Neural cell (in vitro differentiated cells): ENCODE results near the gene TESMIN.

Experiments used
- EP300 ChIP-seq: fragments of 450-650 bp; conservative IDR thresholded peaks from 2 replicates; pipeline ENCODE4 v1.6.1; 2014; ENCODE audit warnings: antibody characterized with exemption, mild to moderate bottlenecking, moderate library complexity; ENCODE audit not compliant: poor library complexity, severe bottlenecking
- EZH2 ChIP-seq: fragments of 200-600, 300-800 bp; shearing (Covaris generic), sonication (generic); IDR thresholded peaks from 2 replicates; pipeline ENCODE4 v1.6.1; 2014; ENCODE audit warnings: antibody characterized with exemption, low read length, borderline replicate concordance, mild to moderate bottlenecking; ENCODE audit not compliant: insufficient read depth, poor library complexity, severe bottlenecking
- MXI1 ChIP-seq: fragments of 450-650 bp; conservative IDR thresholded peaks from 2 replicates; pipeline ENCODE4 v1.6.1; 2014; ENCODE audit warnings: antibody characterized with exemption, mild to moderate bottlenecking; ENCODE audit not compliant: poor library complexity, severe bottlenecking
- POLR2AphosphoS5 ChIP-seq: IDR thresholded peaks from 2 replicates; pipeline ENCODE4 v1.6.1; 2012
- RAD21 ChIP-seq: fragments of 450-650 bp; conservative IDR thresholded peaks from 2 replicates; pipeline ENCODE4 v1.6.1; 2014; ENCODE audit warnings: antibody characterized with exemption, mild to moderate bottlenecking, moderate library complexity
- TF ChIP-seq, protein P1 (sequence below): fragments of 450-650 bp; IDR thresholded peaks from 2 replicates; pipeline ENCODE4 v1.5.1; 2014; ENCODE audit warnings: antibody characterized with exemption, mild to moderate bottlenecking, moderate library complexity; ENCODE audit not compliant: poor library complexity, severe bottlenecking
- TF ChIP-seq, protein P2 (sequence below): IDR thresholded peaks from 2 replicates; pipeline ENCODE4 v1.6.1; 2012; ENCODE audit warnings: borderline replicate concordance

DNA sequence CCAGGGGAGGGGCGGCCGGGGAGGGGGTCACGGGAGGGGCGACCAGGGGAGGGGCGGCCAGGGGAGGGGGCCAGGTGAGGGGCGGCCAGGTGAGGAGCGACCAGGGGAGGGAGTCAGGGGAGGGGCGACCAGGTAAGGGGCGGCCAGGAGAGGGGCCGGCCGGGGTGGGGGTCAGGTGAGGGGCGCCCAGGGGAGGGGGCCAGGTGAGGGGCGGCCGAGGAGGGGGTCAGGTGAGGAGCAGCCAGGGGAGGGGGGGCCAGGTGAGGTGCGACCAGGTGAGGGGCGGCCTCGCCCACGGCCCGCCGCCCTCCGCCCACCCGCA lies 355 bp downstream of the TESMIN start:
- TF ChIP-seq, protein P1, sequence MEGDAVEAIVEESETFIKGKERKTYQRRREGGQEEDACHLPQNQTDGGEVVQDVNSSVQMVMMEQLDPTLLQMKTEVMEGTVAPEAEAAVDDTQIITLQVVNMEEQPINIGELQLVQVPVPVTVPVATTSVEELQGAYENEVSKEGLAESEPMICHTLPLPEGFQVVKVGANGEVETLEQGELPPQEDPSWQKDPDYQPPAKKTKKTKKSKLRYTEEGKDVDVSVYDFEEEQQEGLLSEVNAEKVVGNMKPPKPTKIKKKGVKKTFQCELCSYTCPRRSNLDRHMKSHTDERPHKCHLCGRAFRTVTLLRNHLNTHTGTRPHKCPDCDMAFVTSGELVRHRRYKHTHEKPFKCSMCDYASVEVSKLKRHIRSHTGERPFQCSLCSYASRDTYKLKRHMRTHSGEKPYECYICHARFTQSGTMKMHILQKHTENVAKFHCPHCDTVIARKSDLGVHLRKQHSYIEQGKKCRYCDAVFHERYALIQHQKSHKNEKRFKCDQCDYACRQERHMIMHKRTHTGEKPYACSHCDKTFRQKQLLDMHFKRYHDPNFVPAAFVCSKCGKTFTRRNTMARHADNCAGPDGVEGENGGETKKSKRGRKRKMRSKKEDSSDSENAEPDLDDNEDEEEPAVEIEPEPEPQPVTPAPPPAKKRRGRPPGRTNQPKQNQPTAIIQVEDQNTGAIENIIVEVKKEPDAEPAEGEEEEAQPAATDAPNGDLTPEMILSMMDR: no peak
- no peak for TF ChIP-seq EZH2
- TF ChIP-seq EP300: no peak
- TF ChIP-seq POLR2AphosphoS5: no peak
- no peak for TF ChIP-seq MXI1
- TF ChIP-seq, protein P2, sequence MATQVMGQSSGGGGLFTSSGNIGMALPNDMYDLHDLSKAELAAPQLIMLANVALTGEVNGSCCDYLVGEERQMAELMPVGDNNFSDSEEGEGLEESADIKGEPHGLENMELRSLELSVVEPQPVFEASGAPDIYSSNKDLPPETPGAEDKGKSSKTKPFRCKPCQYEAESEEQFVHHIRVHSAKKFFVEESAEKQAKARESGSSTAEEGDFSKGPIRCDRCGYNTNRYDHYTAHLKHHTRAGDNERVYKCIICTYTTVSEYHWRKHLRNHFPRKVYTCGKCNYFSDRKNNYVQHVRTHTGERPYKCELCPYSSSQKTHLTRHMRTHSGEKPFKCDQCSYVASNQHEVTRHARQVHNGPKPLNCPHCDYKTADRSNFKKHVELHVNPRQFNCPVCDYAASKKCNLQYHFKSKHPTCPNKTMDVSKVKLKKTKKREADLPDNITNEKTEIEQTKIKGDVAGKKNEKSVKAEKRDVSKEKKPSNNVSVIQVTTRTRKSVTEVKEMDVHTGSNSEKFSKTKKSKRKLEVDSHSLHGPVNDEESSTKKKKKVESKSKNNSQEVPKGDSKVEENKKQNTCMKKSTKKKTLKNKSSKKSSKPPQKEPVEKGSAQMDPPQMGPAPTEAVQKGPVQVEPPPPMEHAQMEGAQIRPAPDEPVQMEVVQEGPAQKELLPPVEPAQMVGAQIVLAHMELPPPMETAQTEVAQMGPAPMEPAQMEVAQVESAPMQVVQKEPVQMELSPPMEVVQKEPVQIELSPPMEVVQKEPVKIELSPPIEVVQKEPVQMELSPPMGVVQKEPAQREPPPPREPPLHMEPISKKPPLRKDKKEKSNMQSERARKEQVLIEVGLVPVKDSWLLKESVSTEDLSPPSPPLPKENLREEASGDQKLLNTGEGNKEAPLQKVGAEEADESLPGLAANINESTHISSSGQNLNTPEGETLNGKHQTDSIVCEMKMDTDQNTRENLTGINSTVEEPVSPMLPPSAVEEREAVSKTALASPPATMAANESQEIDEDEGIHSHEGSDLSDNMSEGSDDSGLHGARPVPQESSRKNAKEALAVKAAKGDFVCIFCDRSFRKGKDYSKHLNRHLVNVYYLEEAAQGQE: no peak
- TF ChIP-seq RAD21: no peak
